HG03159 (cell line): ENCODE measurements around the gene LHFPL3.

Experiments
- ATAC-seq: cut with Tn5 transposase; IDR thresholded peaks from one replicate; pipeline ENCODE4 v1.9.1; 2021; ENCODE audit warnings: mild to moderate bottlenecking, moderate library complexity; ENCODE audit not compliant: unreplicated experiment

LHFPL3 gene

GRCh38 chr7:104791080-104791479 is 462.7 kb downstream of the LHFPL3 start:
- ATAC-seq, result no peak

- ATAC-seq, result no peak
Observed at GRCh38 chr7:104793066-104793465, 464.7 kb downstream of the LHFPL3 start.

- no peak for ATAC-seq
Observed at GRCh38 chr7:104794154-104794553, 465.8 kb downstream of the LHFPL3 start.

DNA sequence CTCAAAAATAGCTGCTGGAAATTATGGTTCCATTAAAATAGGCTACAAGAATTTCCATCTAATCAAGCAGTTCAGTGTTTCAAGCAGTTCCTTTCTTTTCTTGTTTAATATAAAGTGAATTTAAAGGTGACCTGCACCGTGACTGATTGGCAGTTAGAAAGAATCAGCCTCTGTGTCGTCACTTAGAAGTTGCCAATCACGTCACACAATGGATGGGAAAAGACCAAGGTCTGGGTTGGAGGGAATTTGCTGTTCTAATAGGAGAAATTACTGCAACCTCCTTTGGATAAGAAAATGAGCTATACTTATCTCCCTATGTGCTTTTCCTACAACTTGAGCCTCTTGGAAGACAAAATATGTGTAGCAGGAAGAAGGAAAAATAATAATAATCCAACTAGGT is 466.2 kb downstream of the LHFPL3 start:
- no peak for ATAC-seq

DNA sequence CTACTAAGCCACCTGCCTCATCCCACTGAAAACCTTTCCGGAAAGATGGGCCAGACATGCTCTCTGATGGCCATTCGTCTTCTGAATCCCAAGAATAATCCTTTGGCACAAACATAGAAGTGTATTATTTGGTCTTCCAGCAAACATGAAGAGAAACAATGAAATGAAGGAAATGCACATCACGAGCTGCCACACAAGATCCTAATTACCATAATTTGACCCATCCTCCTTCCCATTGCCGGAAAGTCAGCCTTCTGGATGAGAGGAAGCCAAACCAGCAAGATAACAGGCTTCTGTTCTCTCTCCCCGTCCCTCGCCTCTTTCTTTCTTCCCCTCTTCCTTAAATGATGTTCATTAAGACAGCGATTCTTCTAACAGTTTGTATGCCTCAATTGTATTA is 466.7 kb downstream of the LHFPL3 start:
- ATAC-seq, result no peak

- no peak for ATAC-seq
Observed at GRCh38 chr7:104795616-104796398, 467.4 kb downstream of the LHFPL3 start.

DNA sequence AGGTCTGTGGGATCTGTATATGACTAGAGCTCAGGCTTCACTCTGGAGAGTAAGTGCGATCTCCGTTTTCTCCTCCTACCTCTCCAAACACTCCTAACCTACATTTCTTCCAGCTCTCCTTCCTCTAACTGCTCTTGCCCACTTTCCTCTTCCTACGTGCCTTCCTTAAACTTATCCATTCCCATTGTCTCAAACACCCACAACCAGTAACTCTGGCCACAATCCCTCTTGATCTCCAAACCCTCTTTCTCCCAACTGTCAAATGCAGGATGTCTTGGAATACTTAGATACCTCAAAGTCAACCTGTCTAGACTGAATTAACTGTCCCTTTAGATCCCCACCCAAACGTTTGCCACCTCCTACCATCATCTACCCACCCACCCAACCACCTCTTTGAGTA is 471.9 kb downstream of the LHFPL3 start:
- no peak for ATAC-seq

- ATAC-seq, result no peak
Observed at GRCh38 chr7:104801022-104801421, 472.6 kb downstream of the LHFPL3 start.

- ATAC-seq, result no peak
Observed at GRCh38 chr7:104803931-104804330, 475.5 kb downstream of the LHFPL3 start.

- ATAC-seq, result no peak
Observed at GRCh38 chr7:104804696-104805095, 476.3 kb downstream of the LHFPL3 start.

- no peak for ATAC-seq
Observed at GRCh38 chr7:104805449-104806317, 477.3 kb downstream of the LHFPL3 start.

- no peak for ATAC-seq
Observed at GRCh38 chr7:104807671-104808070, 479.3 kb downstream of the LHFPL3 start.

GRCh38 chr7:104809906-104810305 is 481.5 kb downstream of the LHFPL3 start:
- ATAC-seq, result no peak

- no peak for ATAC-seq
Observed at GRCh38 chr7:104814126-104814525, 485.7 kb downstream of the LHFPL3 start.

- ATAC-seq, result no peak
Observed at GRCh38 chr7:104814671-104815400, 486.4 kb downstream of the LHFPL3 start.

DNA sequence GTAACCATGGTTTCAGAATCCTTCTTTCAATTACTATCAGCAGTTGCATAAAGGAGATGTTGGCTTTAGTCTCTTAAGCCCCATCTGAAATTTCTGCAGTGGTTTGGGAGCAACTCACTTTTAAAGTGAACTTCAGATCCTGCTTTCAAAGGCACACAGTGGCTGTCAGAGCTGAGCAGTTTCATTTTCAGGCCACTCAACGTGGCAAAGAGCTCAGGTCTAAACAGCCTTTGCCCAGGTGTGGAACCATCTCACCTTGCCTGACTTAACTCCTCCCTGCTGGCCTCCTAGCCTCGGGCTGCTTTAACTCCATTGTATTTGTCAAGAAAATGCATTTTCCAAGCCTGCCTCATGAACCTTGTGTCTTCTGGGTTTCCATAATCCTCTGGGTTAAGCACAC is 488.1 kb downstream of the LHFPL3 start:
- ATAC-seq, result no peak

GRCh38 chr7:104818961-104819880 is 490.8 kb downstream of the LHFPL3 start:
- ATAC-seq, result no peak

GRCh38 chr7:104820836-104821535 is 492.6 kb downstream of the LHFPL3 start:
- ATAC-seq, result no peak

- no peak for ATAC-seq
Observed at GRCh38 chr7:104823177-104823576, 494.8 kb downstream of the LHFPL3 start.

GRCh38 chr7:104825099-104825498 is 496.7 kb downstream of the LHFPL3 start:
- no peak for ATAC-seq
